HG03280 (cell line): Measurements from ENCODE around the gene MYH16.
"Not testable (repeated sequence)": the region's sequence is repeated elsewhere in the genome, so short reads cannot be mapped to it uniquely, and the experiment has no call there.

ENCODE experiments used
- ATAC-seq: cut with Tn5 transposase; IDR thresholded peaks from one replicate; pipeline ENCODE4 v1.9.1; 2021; ENCODE audit warnings: mild to moderate bottlenecking, moderate library complexity; ENCODE audit not compliant: unreplicated experiment

MYH16 gene

GRCh38 chr7:99350641-99351040 is 78.0 kb downstream of the MYH16 start:
- not testable (repeated sequence) for ATAC-seq

GRCh38 chr7:99352247-99352646 is 79.6 kb downstream of the MYH16 start:
- ATAC-seq = no peak

GRCh38 chr7:99355098-99355497 is 82.5 kb downstream of the MYH16 start:
- no peak for ATAC-seq

GRCh38 chr7:99357701-99358490 is 85.3 kb downstream of the MYH16 start:
- ATAC-seq = no peak

- ATAC-seq = not testable (repeated sequence)
Observed at GRCh38 chr7:99358521-99358920, 85.9 kb downstream of the MYH16 start.

- ATAC-seq = no peak
Observed at GRCh38 chr7:99359465-99360154, 87.0 kb downstream of the MYH16 start.
